Adrenal gland (tissue), 12 donors: ENCODE measurements around the gene STAMBPL1. TPM values are rescaled to one million over a fixed set of nuclear protein-coding genes. Genes with fewer than 3 reads are reported as not detected.

Source experiments
- DNase-seq, 7 donors: peaks; one replicate each; pipeline ENCODE4 v3.0.0-alpha.2; 2019 to 2020
- H3K27ac ChIP-seq, 5 donors: fragments of 200-600 bp; sonication (generic) in 4 of 5; 1 replicate in 3 of 5; 2 replicates in 2 of 5; pipeline versions ENCODE4 v1.5.1 to v1.8.0; 2016 to 2020; ENCODE audit warnings: mild to moderate bottlenecking in 1 of 5
- H3K27me3 ChIP-seq: fragments of 200-600 bp; 2 replicates; pipeline ENCODE4 v1.8.0; 2021
- H3K36me3 ChIP-seq, 2 donors: fragments of 200-600 bp; replicated peaks in 1 of 2; 1 replicate in 1 of 2; 2 replicates in 1 of 2; pipeline versions ENCODE4 v1.5.1 to v1.8.0; 2018 to 2022
- H3K4me1 ChIP-seq, 2 donors: fragments of 200-600 bp; replicated peaks in 1 of 2; 1 replicate in 1 of 2; 2 replicates in 1 of 2; pipeline versions ENCODE4 v1.5.1 to v1.8.0; 2018 to 2021
- H3K4me3 ChIP-seq, 4 donors: fragments of 200-600 bp; sonication (generic) in 3 of 4; one replicate each; pipeline ENCODE4 v1.5.1; 2016 to 2018
- H3K9me3 ChIP-seq, 3 donors: fragments of 200-600 bp; sonication (generic) in 1 of 3; replicated peaks in 1 of 3; 1 replicate in 2 of 3; 2 replicates in 1 of 3; pipeline versions ENCODE4 v1.5.1 to v1.8.0; 2016 to 2021
- CTCF ChIP-seq, 6 experiments: fragments of 450-650 bp in 4 of 6; fragments of 200-600 bp in 2 of 6; sonication (generic) in 1 of 6; IDR thresholded peaks; 1 replicate in 5 of 6; 2 replicates in 1 of 6; pipeline versions ENCODE4 v1.5.1 to v1.8.0; 2016 to 2021; ENCODE audit warnings: antibody characterized with exemption in 6 of 6, mild to moderate bottlenecking in 2 of 6, moderate library complexity in 1 of 6
- POLR2A ChIP-seq, 2 donors: fragments of 450-650 bp; IDR thresholded peaks; one replicate each; pipeline ENCODE4 v1.6.1; 2017; ENCODE audit warnings: antibody characterized with exemption in 2 of 2, mild to moderate bottlenecking in 2 of 2, moderate library complexity in 1 of 2
- WGBS, 4 donors: extraction: QIAGEN DNeasy Blood & Tissue Kit in 2 of 4; methylation state at CpG; one replicate each; pipeline versions ENCODE4 v1.1.5 to v1.1.7; 2013 to 2017; 5-methylcytosine and 5-hydroxymethylcytosine counted together
- intact Hi-C, 2 donors: fragments of 100-400 bp; cut with DNase I; formaldehyde crosslinking; loops; one replicate each; pipeline versions ENCODE4 v1.14.1 to v1.15.0; 2022 to 2023
- polyA plus RNA-seq, 3 donors: library from polyadenylated mRNA; stranded (reverse); fragments of 200-250 nt in 2 of 3; fragments of 350-450 nt in 1 of 3; fragmentation: Illumina TruSeq in 1 of 3; extraction: RNeasy Lipid Tissue Mini Kit (QIAGEN cat#74804) in 1 of 3; gene quantifications; one replicate each; pipeline ENCODE4 v1.2.3, GENCODE V29; 2013 to 2014
- total RNA-seq, 9 donors: library from RNA; depleted of rRNA in 4 of 9; stranded (reverse); fragments of >200 nt in 4 of 9; fragments of 120-200 nt in 1 of 9; fragmentation: NEBNext Ultra II Directional in 1 of 9; extraction: Animal tissue kit (Norgen Biotek cat#: 25700) in 1 of 9; gene quantifications; one replicate each; pipeline versions ENCODE4 v1.1.0 to v1.2.4, GENCODE V29; 2013 to 2023
- donor health status: healthy with polysubstance abuse.
- donor health status: Bipolar disorder and iron deficiency.
- donor health status: DM: yes; HTN: yes; CAD: no.
- donor health status: DM: no; HTN: no; CAD: no.
- donor health status: DM: no; HTN: no; CAD: no.
- donor health status: DM: yes; HTN: yes; CAD: no.

Gene STAMBPL1
- total and polyA plus RNA-seq, 12 donors: 11.0 to 108 (median 49.5) TPM

GRCh38 chr10:88896994-88897853 is 17.2 kb downstream of the STAMBPL1 start:
- Histone ChIP-seq H3K4me3 (no peak overlapping the region), H3K4me1 (peaks cover 35 to 81% of the 10 kb centered on the region in 2 donors), H3K27me3 (no peaks in the 10 kb centered on the region), H3K36me3 (no peaks in the 10 kb centered on the region), H3K9me3 (no peaks in the 10 kb centered on the region), H3K27ac (peak overlapping the region in 4 of 5 donors; percentile 71 to 85 (median 76))
- TF ChIP-seq POLR2A (IDR thresholded peaks at IDR 0.05) (peak in 1 of 2 donors; percentile 33), CTCF (IDR thresholded peaks at IDR 0.05) (no peak)
- DNase-seq: peak in 4 of 7 donors; percentile 34 to 51 (median 50)
- WGBS, 4 donors: 24 to 41% (median 31%) methylated on average over 7 to 8 of the region's 8 CpGs
- intact Hi-C loops: no loop called here

GRCh38 chr10:88898727-88899126 is 18.7 kb downstream of the STAMBPL1 start:
- H3K36me3 ChIP-seq: peaks cover 0 to 9% of the 10 kb centered on the region in 2 donors
- intact Hi-C loops: no loop called here
- peaks cover 28 to 66% of the 10 kb centered on the region in 2 donors for H3K4me1 ChIP-seq
- no peak for TF ChIP-seq CTCF (IDR thresholded peaks at IDR 0.05)
- TF ChIP-seq POLR2A (IDR thresholded peaks at IDR 0.05): no peak
- H3K27me3 ChIP-seq: no peaks in the 10 kb centered on the region
- no peak overlapping the region for H3K4me3 ChIP-seq
- 83 to 94% (median 91%) methylated on average over 3 of the region's 3 CpGs for WGBS, 4 donors
- DNase-seq: no peak
- no peaks in the 10 kb centered on the region for H3K9me3 ChIP-seq
- H3K27ac ChIP-seq: no peak overlapping the region

GRCh38 chr10:88899886-88900285 is 19.8 kb downstream of the STAMBPL1 start:
- Histone ChIP-seq H3K27ac (no peak overlapping the region), H3K4me1 (peaks cover 22 to 56% of the 10 kb centered on the region in 2 donors), H3K4me3 (no peak overlapping the region), H3K27me3 (no peaks in the 10 kb centered on the region), H3K9me3 (no peaks in the 10 kb centered on the region), H3K36me3 (peaks cover 0 to 9% of the 10 kb centered on the region in 2 donors)
- no peak for DNase-seq
- WGBS, 4 donors: 84 to 92% (median 92%) methylated on average over 2 of the region's 2 CpGs
- TF ChIP-seq POLR2A (IDR thresholded peaks at IDR 0.05): no peak
- no peak for TF ChIP-seq CTCF (IDR thresholded peaks at IDR 0.05)
- intact Hi-C loops: no loop called here

DNA sequence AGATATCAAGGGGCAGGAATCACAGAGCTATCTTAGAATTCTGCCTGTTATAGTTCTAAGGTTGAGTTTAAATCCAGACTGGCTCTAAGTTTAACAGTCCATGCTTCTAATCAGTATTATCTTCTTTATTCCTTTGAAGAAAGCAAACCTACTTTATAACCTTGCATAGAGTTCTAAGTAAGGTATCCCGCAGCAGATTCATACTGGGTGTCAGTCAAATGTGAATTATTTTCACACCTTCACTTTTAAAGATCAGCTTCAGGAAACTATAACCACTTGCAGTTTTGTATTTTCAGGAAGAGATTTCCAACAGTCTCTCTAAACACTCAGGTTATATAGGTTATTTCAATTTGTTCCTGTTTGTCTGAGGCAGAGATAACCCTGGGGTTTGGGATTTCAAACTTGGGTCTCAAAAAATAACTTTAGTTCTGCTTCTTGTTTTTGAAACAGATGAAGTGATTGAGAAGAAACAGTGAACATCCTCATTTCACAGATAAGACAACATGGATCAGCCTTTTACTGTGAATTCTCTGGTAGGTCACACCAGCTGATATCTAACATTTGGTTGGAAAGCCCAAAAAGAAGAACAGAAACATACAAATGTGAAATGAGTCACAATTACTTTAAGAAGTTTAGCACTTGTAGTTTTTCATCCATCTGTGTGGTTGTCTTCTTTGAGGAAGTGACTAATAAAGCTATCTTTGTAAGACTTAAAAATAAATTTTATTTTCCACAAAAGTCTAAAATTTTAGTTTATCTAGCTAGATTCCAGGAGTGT is 21.4 kb downstream of the STAMBPL1 start:
- no peak overlapping the region for H3K4me3 ChIP-seq
- H3K27ac ChIP-seq: peak overlapping the region in 3 of 5 donors; percentile 11 to 63 (median 25)
- DNase-seq: no peak
- 63 to 74% (median 68%) methylated on average over 1 of the region's 1 CpG for WGBS, 4 donors
- TF ChIP-seq POLR2A (IDR thresholded peaks at IDR 0.05) (no peak), CTCF (IDR thresholded peaks at IDR 0.05) (no peak)
- peaks cover 0 to 12% of the 10 kb centered on the region in 2 donors for H3K36me3 ChIP-seq
- no peaks in the 10 kb centered on the region for H3K9me3 ChIP-seq
- intact Hi-C loops: no loop called here
- H3K27me3 ChIP-seq: no peaks in the 10 kb centered on the region
- peaks cover 20 to 41% of the 10 kb centered on the region in 2 donors for H3K4me1 ChIP-seq
